K562 (cell line): ENCODE results near the gene CDC6. TPM values are rescaled to one million over a fixed set of nuclear protein-coding genes. Genes with fewer than 3 reads are reported as not detected.

Experiments used
- ARID1B ChIP-seq: fragments of 450-650 bp; IDR thresholded peaks from 2 replicates; pipeline ENCODE4 v1.6.1; 2016; ENCODE audit warnings: antibody characterized with exemption, mild to moderate bottlenecking, inconsistent platforms
- CBX2 ChIP-seq: fragments of 200-600 bp; sonication (generic); IDR thresholded peaks from one replicate; pipeline ENCODE4 v1.6.1; 2012; ENCODE audit warnings: mild to moderate bottlenecking, low read length, inconsistent platforms; ENCODE audit not compliant: insufficient read depth, poor library complexity, severe bottlenecking
- CCNT2 ChIP-seq: IDR thresholded peaks from 2 replicates; pipeline ENCODE4 v1.6.1; 2011; ENCODE audit warnings: borderline replicate concordance, low read depth, mild to moderate bottlenecking, moderate library complexity, mixed read lengths, low read length; ENCODE audit not compliant: insufficient read length; ENCODE audit errors: extremely low read depth
- E2F5 ChIP-seq: sonication (generic); formaldehyde crosslinking; IDR thresholded peaks from 2 replicates; pipeline ENCODE4 v1.8.0; 2022; ENCODE audit warnings: mild to moderate bottlenecking, missing genetic modification reagents
- E2F8 ChIP-seq: fragments of 450-650 bp; IDR thresholded peaks from 2 replicates; pipeline ENCODE4 v1.7.1; 2018; ENCODE audit warnings: mild to moderate bottlenecking, low read depth; ENCODE audit not compliant: partially characterized antibody
- FOXA1 ChIP-seq: fragments of 450-650 bp; IDR thresholded peaks from 2 replicates; pipeline ENCODE4 v1.6.1; 2016; ENCODE audit warnings: mild to moderate bottlenecking, borderline replicate concordance
- GTF2A2 ChIP-seq: IDR thresholded peaks from 2 replicates; pipeline ENCODE4 v1.6.1; 2016; ENCODE audit warnings: mild to moderate bottlenecking, missing genetic modification characterization, missing compliant biosample characterization
- MEF2A ChIP-seq: IDR thresholded peaks from 2 replicates; pipeline ENCODE4 v1.6.1; 2011; ENCODE audit warnings: low read depth, mild to moderate bottlenecking, low read length, moderate library complexity; ENCODE audit not compliant: control insufficient read depth
- MEF2D ChIP-seq: conservative IDR thresholded peaks from 2 replicates; pipeline ENCODE4 v1.6.1; 2016; ENCODE audit warnings: low read depth, missing genetic modification characterization, missing compliant biosample characterization
- MTF1 ChIP-seq: fragments of 250-450 bp; sonication (Bioruptor Pico); IDR thresholded peaks from 2 replicates; pipeline ENCODE4 v1.9.0; 2021; ENCODE audit warnings: moderate library complexity, mild to moderate bottlenecking, inconsistent platforms, borderline replicate concordance
- NFE2 ChIP-seq: IDR thresholded peaks from 2 replicates; pipeline ENCODE4 v1.6.1; 2014; ENCODE audit warnings: antibody characterized with exemption, low read depth
- NFE2L1 ChIP-seq: fragments of 450-650 bp; IDR thresholded peaks from 2 replicates; pipeline ENCODE4 v1.6.1; 2016; ENCODE audit warnings: missing genetic modification characterization, low read depth, mild to moderate bottlenecking, missing compliant biosample characterization, moderate library complexity, borderline replicate concordance
- PPARD ChIP-seq: fragments of 250-450 bp; sonication (Bioruptor Pico); IDR thresholded peaks from 2 replicates; pipeline ENCODE4 v1.8.0; 2022; ENCODE audit warnings: inconsistent platforms, mild to moderate bottlenecking, moderate library complexity
- PTTG1 ChIP-seq: fragments of 450-650 bp; IDR thresholded peaks from 2 replicates; pipeline ENCODE4 v1.6.1; 2016; ENCODE audit warnings: low read depth, mild to moderate bottlenecking, missing genetic modification characterization, missing compliant biosample characterization
- RFX1 ChIP-seq: fragments of 450-650 bp; IDR thresholded peaks from 2 replicates; pipeline ENCODE4 v1.6.1; 2016; ENCODE audit warnings: mild to moderate bottlenecking, moderate library complexity
- SAP30 ChIP-seq: fragments of 200-600 bp; sonication (generic); IDR thresholded peaks from 2 replicates; pipeline ENCODE4 v1.6.1; 2012; ENCODE audit warnings: borderline replicate concordance, low read depth, mild to moderate bottlenecking, moderate library complexity, low read length, control low read depth, inconsistent platforms; ENCODE audit not compliant: insufficient read depth, poor library complexity, severe bottlenecking
- TSC22D4 ChIP-seq: fragments of 450-650 bp; IDR thresholded peaks from 2 replicates; pipeline ENCODE4 v1.6.1; 2016; ENCODE audit warnings: missing genetic modification characterization, missing biosample characterization, control low read depth
- XRCC5 ChIP-seq: fragments of 200-400 bp; formaldehyde crosslinking; IDR thresholded peaks from 2 replicates; pipeline ENCODE4 v1.6.1; 2017; ENCODE audit warnings: low read depth, mild to moderate bottlenecking, low read length
- ZBTB8A ChIP-seq: fragments of 450-650 bp; IDR thresholded peaks from 2 replicates; pipeline ENCODE4 v1.6.1; 2018; ENCODE audit warnings: mild to moderate bottlenecking, moderate library complexity; ENCODE audit not compliant: partially characterized antibody
- ZNF134 ChIP-seq: fragments of 250-450 bp; sonication (Bioruptor Pico); conservative IDR thresholded peaks from 2 replicates; pipeline ENCODE4 v1.4.0; 2020
- ZNF589 ChIP-seq: fragments of 200-800 bp; sonication (Bioruptor generic); IDR thresholded peaks from 2 replicates; pipeline ENCODE4 v1.6.1; 2016; ENCODE audit warnings: low read depth, missing genetic modification characterization, missing compliant biosample characterization
- ZZZ3 ChIP-seq: fragments of 450-650 bp; IDR thresholded peaks from 2 replicates; pipeline ENCODE4 v1.6.1; 2016; ENCODE audit warnings: antibody characterized with exemption, mild to moderate bottlenecking, moderate library complexity
- polyA plus RNA-seq, 8 experiments: library from polyadenylated mRNA; depleted of rRNA in 4 of 8; stranded (reverse) in 5 of 8; unstranded in 3 of 8; fragments of >200 nt; fragmentation: Nextera tagmentation in 2 of 8; fragmentation: Illumina TruSeq in 1 of 8; extraction: Ambion mirVana in 2 of 8; extraction: Trizol in 1 of 8; gene quantifications; 2 replicates each; pipeline versions ENCODE4 v1.2.1 to v1.2.3, GENCODE V29; 2011 to 2014; ENCODE audit warnings: inconsistent platforms in 1 of 8, missing spikeins in 1 of 8
- total RNA-seq, 7 experiments: library from RNA; depleted of rRNA in 6 of 7; stranded (reverse); fragments of >200 nt in 6 of 7; fragmentation: Illumina TruSeq in 2 of 7; extraction: Trizol in 2 of 7; gene quantifications; 2 replicates each; pipeline versions ENCODE4 v1.2.1 to v1.2.3, GENCODE V29; 2011 to 2021; ENCODE audit warnings: low replicate concordance in 1 of 7
- TF ChIP-seq, protein P1 (sequence below): fragments of 450-650 bp; formaldehyde crosslinking; conservative IDR thresholded peaks from 2 replicates; pipeline ENCODE4 v1.4.0; 2022; ENCODE audit warnings: mild to moderate bottlenecking, missing genetic modification characterization

Gene CDC6
- total and polyA plus RNA-seq, 9 of the 15 experiments (the other 6 are each of a cell fraction or from before 2014, with no cell fraction given) = 29.6 to 141 (median 106) TPM

DNA sequence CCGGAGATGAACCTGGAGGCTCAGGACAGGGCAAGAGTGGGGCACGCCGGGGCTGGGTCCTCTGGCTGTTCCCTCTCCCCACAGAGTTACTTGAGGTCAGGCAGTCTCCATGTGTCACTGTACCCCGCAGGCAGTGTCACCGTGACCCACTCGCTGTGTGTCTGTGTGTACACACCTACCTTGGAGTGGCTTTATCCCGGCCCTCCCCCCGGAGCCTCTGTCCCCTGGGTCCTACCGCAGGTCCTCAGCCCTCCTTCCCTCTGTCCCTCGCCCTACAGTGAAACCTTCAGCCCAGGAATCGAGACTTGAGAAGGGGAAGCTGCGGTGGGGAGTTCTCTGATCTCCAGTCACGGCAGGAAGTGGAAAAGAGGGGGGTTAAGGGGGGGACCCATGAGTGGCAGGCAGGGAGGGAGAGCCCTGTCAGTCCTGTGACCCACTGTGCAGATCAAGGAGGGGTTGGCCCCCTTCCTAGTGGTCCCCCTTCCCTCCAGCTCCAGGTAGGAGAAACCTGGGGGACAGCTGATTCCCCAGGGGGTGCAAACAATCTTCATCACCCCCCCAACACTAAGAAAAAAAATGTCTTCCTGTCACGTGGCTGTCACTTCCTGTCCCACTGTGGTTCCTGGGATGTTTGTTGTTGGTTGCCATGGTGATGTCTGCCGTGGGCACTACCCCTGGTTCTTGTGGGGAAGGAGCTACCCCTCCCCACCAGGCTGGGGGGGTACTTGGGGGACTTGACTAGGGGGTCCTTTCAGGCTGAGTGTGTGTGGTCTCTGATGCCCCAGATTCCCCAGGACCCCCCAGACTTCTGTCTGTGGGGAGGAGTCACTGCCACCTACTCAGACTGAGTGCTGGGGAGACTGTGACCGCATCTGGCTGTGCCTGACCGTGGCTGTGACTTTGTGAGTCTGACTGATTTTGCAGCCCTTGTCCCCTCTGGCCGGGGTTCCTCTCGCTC is 35.0 kb downstream of the CDC6 start (continued):
- TF ChIP-seq ZBTB8A (no peak), TSC22D4 (tag) (no peak), CCNT2 (peak; percentile 11), CBX2 (no peak), E2F5 (no peak), MEF2A (no peak), ZNF134 (CRISPR knock-in tag) (no peak), GTF2A2 (tag) (no peak), MTF1 (no peak), MEF2D (tag) (0 out of 2 replicates have a peak, but pooled peaks have one; percentile 28), FOXA1 (no peak), SAP30 (peak; percentile 33), RFX1 (peak; percentile 98), ZZZ3 (no peak), XRCC5 (no peak), E2F8 (peak; percentile 78), PPARD (no peak), NFE2L1 (no peak), ZNF589 (CRISPR knock-in tag) (no peak; the same call in 1 of the 2 replicates), NFE2 (no peak), PTTG1 (no peak), ARID1B (peak; percentile 48)
- TF ChIP-seq, protein P1, sequence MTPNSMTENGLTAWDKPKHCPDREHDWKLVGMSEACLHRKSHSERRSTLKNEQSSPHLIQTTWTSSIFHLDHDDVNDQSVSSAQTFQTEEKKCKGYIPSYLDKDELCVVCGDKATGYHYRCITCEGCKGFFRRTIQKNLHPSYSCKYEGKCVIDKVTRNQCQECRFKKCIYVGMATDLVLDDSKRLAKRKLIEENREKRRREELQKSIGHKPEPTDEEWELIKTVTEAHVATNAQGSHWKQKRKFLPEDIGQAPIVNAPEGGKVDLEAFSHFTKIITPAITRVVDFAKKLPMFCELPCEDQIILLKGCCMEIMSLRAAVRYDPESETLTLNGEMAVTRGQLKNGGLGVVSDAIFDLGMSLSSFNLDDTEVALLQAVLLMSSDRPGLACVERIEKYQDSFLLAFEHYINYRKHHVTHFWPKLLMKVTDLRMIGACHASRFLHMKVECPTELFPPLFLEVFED = no peak
